Measurements from ENCODE around the gene KRT26.
"Not testable (repeated sequence)": the region's sequence is repeated elsewhere in the genome, so short reads cannot be mapped to it uniquely, and the experiment has no call there.

The KRT26 gene

DNA sequence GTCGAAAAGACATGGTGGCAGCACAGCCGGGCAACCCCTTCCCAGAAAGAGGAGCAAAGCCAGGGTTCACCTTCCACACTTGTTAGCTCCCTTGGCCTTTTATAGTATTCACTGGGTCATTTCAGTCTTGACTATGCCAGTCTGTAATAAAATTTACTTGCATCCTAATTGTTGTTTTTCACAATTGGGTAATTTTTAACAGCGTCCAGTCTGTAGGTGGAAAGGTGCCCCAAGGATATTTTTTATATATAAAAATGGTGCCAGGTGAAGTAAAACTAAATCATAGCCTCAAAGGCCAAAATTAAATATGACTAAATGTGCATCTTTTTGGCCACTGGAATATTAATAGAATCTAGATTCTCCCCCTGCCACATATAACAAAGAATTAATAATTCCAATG is at the start of gene KRT26:
KRT26 (minus strand) TSS at position 101 of the 400 bp plus-strand sequence; CDS start at position 13, 88 bp downstream.
- DNase-seq = no peak

GRCh38 chr17:40821536-40821935 is 49.5 kb upstream of the KRT26 start:
- no peak for DNase-seq

- DNase-seq = no peak
Measured at GRCh38 chr17:40820228-40820838, 48.3 kb upstream of the KRT26 start.

GRCh38 chr17:40819528-40820125 is 47.6 kb upstream of the KRT26 start:
- DNase-seq = peak in 2 of 3 experiments; percentile 12 to 66

GRCh38 chr17:40818733-40819527 is 46.9 kb upstream of the KRT26 start:
- DNase-seq = peak; percentile 72 to 83 (median 78)

DNA sequence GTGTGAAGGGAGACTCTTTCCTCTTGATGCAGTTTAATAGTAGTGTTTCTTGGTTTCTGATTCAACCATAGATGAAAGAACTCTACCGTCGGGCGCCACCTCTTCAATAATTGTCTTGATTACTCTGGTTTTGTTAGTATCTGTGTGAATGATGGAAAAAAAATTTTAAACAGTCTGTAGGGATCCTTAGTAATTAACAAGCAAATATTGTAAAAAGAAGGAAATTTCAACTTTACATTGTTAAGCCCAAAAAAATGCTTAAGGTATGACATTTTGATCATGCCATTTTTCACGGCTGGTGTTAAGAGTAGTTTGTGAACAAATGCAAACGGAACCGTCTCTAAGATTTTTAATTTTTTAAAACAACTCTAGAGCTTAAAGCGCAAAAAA is 46.3 kb upstream of the KRT26 start:
- peak in 1 of 3 experiments; percentile 53 for DNase-seq

- no peak for DNase-seq
Measured at GRCh38 chr17:40817103-40817682, 45.2 kb upstream of the KRT26 start.

DNA sequence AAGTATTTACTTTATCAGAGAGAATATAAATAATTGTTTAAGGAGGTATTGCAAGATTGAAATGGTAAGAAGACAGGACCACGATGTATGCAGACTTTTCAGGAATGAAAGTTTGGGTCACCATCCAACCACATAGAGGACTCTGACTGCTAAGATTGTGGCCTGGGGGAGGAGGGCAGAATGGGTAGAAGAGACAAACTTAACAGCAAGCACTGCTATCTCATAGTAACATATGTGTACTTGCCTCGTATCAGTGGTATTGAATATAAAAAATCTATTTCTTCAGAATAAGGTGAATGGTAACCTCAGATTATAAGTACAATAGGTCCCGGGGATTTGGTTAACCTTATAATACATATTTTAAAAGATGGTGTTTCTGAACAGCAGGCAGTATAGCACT is 44.6 kb upstream of the KRT26 start:
- no peak for DNase-seq

DNA sequence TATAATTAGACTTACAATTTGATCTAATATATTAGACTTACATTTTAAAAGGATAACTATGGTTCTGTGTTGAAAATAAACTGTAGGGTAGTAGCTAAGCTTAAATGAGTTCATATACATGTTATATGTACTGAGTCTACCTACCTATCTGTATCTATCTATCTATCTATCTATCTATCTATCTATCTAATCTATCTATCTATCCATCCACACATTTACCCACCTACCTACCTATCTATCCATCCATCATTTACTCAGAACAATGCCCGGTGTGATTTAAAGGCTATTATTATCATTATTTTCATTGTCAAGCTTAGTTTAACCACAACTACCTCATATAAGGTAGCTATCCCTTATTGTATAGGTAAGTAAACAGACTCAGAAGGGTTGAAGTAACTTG is 43.4 kb upstream of the KRT26 start:
- DNase-seq = no peak

GRCh38 chr17:40814657-40815056 is 42.7 kb upstream of the KRT26 start:
- DNase-seq = not testable (repeated sequence)

GRCh38 chr17:40813804-40814203 is 41.8 kb upstream of the KRT26 start:
- DNase-seq = no peak

DNA sequence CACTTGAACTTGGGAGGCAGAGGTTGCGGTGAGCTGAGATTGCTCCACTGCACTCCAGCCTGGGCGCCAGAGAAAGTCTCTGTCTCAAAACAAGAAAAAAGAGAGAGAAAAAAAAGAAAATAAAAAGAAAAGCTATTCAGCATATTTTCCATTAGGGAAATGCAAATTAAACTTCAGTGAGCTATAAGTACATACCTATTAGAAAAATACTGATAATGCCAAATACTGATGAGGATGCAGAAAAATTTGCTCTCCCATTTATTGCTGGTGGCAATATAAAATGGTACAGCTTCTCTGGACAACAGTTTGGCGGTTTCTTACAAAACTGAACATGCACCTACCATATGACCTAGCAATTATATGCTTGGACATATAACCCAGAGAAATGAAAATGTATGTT is 40.6 kb upstream of the KRT26 start:
- no peak for DNase-seq

DNA sequence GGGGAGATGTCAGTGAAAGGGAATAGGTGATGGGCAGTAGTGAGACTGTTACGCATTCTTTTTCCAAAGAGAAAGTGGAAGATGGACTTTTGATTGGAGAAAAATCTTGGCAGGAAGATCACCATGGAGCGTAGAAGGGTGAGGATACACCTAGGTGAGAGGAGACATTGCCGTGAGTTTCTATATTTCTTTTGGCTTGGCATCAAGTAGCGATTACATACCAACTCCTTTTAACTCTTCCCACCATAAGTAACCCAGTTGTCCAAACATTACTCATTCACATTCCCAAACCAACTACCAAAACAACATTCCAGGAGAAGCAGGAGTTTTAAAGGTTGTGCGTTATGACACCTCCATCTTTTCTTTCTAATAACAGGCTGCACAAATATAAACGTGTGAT is 38.5 kb upstream of the KRT26 start:
- no peak for DNase-seq

DNA sequence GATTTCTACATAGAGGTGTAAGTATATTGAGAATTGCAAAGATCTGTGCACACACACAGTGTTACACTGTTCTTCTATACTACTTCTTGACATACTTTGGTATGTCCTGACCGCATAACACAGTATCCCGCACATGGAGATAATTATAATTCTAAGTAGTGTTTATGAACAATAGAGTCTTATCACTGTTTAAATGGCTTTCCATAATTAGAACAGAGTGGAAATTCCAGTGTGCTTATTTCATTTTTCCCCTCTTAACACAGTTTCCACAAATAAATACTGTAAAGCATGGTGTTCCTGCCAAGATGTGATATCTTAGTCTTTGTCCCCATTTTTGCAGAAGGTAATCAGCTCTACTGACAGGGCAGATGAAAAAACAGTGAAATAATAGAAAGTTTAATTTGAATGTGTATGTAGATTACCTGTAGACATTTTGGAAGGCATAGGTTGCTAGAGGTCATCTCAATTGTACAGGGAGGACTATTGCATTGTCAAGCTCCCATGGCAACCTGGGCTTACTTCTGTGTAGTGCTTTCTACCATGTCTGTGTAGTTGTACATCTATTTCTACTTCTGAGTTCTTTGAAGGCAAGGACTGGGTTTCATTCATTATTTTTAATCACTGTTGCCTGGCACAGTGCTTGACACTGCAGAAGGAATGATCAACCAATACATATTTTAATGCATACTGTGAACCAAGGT is 37.9 kb upstream of the KRT26 start:
- no peak for DNase-seq

DNA sequence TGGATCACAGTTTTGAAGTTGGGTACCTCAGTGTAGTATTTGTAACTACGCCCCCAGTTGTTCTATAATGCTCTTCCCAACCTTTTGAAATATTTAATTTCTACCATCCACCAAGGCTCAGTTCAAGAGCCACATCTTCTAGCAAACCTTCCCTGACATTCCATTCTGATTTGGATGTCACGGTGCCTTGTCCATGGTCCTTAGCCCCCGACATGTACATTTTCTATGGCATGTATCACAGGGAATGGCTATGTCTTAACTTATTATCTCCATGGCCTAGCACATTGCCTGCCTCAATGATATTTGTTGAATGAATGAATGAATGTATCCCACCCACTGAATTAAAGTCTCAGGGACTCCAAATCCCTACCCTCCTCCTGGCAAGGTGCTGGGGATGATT is 34.1 kb upstream of the KRT26 start:
- DNase-seq = no peak

DNA sequence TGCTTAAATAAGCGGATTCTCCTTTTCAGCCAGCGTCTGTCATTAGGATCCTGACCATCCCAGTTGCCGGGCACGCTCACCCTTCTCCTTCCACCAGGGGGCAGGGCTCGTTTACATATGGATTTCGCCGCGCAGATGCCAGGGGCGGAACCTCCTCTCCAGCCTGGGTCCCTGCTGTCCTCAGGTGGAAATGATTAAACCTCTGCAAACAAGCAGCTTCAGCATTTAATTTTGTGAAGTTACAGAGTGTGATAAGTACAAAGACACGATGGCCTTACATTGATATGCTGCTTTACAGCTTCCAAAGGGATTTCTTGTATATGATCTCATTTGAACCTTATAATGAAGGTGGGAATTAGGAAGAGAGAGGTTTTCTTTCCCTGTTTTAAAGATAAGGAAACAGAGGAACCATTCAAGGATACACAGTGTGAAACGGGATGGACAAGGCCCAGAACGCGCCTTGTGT is 31.6 kb upstream of the KRT26 start:
- peak; percentile 58 to 91 (median 80) for DNase-seq

GRCh38 chr17:40801157-40801556 is 29.2 kb upstream of the KRT26 start:
- DNase-seq = no peak

- DNase-seq = no peak
Measured at GRCh38 chr17:40800381-40800780, 28.4 kb upstream of the KRT26 start.

DNA sequence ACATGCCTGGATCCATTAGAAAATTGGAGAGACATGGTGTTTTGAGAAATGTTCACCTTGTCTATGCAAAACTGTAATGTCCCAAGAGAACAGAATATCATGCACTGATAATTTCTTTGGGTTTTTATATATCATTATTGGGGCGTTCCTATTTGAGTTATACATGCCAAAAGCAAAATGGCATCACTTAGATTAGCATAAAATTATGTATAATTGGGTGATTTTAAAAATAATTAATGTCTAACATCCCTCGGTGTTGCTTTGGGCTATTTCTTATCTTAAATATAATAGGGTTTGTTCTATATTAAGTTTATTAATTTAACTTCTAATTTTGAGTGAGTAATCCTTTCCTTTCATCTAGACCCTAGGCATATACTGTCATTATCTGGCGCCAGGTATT is 27.9 kb upstream of the KRT26 start, which contains the start of gene KRT28:
KRT28 (minus strand) TSS at position 101 of the 400 bp plus-strand sequence; CDS start at position 35, 66 bp downstream.
- DNase-seq = no peak

DNA sequence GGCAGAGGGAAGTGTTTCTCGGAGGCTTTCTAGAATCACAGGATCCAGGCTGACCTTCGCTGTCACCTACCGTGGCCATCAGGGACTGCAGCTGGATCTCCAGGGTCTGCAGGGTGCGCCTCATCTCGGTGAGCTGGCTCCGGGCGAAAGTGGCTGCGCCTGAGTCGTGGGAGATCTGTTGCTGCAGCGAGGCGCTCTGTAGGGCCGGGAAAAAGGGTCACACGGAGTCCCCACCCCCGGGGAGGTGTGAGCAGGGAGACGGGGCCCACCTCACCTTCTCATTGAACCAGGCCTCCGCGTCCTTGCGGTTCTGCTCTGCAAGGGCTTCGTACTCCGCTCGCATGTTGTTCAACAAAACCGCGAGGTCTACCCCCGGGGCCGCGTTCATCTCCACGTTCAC is 24.8 kb upstream of the KRT26 start:
- no peak for DNase-seq

GRCh38 chr17:40795019-40795667 is 23.1 kb upstream of the KRT26 start:
- no peak for DNase-seq

DNA sequence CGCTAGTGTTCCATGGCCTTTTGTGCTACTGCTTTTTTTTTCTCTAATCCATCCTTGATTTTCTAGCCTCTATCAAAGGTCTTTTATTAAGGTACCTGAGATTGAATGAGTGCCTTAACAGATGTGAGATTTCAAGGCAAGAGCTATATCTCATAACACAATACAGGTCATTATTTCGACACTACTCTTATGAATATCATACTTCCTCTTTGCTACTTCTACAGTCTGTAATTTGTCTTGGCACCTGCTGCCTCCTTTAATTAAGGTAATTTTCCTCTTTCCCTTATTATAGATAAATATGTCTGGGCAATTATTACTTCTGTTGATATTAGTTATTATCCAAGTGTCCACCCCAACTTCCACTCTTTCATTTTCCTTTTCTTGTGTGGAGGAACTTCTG is 22.5 kb upstream of the KRT26 start:
- peak in 1 of 3 experiments; percentile 67 for DNase-seq
